Placental pericyte (primary cell): ENCODE measurements around the gene LOX. TPM values are rescaled to one million over a fixed set of nuclear protein-coding genes. Genes with fewer than 3 reads are reported as not detected.

ENCODE experiments used
- total RNA-seq: library from RNA; depleted of rRNA; stranded (reverse); fragments of >200 nt; gene quantifications from 2 replicates; pipeline ENCODE4 v1.2.3, GENCODE V29; 2012

LOX gene, protein sequence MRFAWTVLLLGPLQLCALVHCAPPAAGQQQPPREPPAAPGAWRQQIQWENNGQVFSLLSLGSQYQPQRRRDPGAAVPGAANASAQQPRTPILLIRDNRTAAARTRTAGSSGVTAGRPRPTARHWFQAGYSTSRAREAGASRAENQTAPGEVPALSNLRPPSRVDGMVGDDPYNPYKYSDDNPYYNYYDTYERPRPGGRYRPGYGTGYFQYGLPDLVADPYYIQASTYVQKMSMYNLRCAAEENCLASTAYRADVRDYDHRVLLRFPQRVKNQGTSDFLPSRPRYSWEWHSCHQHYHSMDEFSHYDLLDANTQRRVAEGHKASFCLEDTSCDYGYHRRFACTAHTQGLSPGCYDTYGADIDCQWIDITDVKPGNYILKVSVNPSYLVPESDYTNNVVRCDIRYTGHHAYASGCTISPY
- 92.5 and 218 TPM in 2 replicates for total RNA-seq

DNA sequence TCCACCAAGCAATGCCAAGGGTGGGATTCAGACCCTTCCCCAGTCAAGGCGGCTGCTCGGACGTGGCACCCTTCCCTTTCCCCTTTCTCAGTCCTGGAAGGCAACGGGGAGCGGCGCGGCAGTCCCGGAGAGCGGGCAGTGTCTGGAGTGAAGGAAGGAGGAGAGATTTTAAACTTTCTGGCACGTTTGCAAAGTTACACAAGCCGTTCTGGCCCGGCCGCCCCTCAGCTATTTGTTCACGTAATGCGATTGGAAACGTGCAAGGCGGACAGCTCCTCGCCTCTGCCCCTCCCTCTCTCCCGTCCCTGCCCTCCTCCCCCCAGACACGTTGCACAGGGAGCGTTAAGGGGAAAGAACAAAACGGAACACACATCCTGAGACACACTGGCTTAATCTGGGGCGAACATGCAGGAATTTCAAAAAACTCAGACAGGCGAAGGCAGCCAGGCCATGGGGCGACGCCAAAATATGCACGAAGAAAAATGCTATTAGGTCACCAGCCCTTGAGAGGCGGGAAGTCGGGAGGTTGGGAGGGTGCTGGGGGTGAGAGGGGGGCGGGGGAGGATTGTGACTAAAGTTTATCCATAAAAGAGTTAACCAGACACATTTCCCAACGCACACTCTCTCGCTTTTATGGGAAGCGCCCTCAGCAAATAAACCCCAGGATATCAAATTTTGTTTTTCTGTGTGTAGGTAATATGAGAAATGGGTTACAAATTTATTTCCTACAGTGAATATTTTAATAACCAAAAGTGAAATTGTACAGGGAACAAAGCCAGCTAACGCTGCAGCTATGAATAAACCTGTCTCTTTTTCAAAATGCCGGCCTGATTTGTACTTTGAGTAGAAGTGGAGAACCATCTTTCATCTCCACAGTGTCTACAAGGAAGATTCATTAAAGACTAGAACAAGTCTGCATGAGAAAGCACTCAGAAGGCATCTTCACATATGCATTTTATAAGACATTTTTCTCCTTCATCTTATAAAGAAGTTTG is at the start of gene LOX:
Gene LOX (minus strand): TSS at position 144 of the 995 bp plus-strand sequence. CDS start 274 bp downstream, outside the sequence.

Other genes starting within 250 kb of the LOX start
- not detected in 2 replicates for gene FTMT, start 226.4 kb downstream of the LOX start, total RNA-seq
- 11.8 and 23.0 TPM in 2 replicates for gene SRFBP1, start 116.3 kb downstream of the LOX start, total RNA-seq
- 0.22 and 0.57 TPM in 2 replicates for gene ZNF474, start 51.3 kb upstream of the LOX start, total RNA-seq
- 7.0 and 7.7 TPM in 2 replicates for gene SNCAIP, start 234.0 kb upstream of the LOX start, total RNA-seq